K562 (cell line): Measurements from ENCODE around the gene KLK3. TPM values are rescaled to one million over a fixed set of nuclear protein-coding genes. Genes with fewer than 3 reads are reported as not detected.

Experiments used
- ELF2 ChIP-seq: fragments of 250-450 bp; sonication (Bioruptor Pico); IDR thresholded peaks from 2 replicates; pipeline ENCODE4 v1.5.0; 2021; ENCODE audit warnings: mild to moderate bottlenecking
- ETV1 ChIP-seq: fragments of 450-650 bp; conservative IDR thresholded peaks from 2 replicates; pipeline ENCODE4 v1.6.1; 2016; ENCODE audit warnings: missing genetic modification characterization, control low read depth, low read depth, missing compliant biosample characterization
- FOXA1 ChIP-seq: fragments of 450-650 bp; IDR thresholded peaks from 2 replicates; pipeline ENCODE4 v1.6.1; 2016; ENCODE audit warnings: mild to moderate bottlenecking, borderline replicate concordance
- KLF1 ChIP-seq: fragments of 450-650 bp; IDR thresholded peaks from 2 replicates; pipeline ENCODE4 v1.6.1; 2016; ENCODE audit warnings: missing genetic modification characterization, missing compliant biosample characterization
- LEF1 ChIP-seq: fragments of 450-650 bp; IDR thresholded peaks from 2 replicates; pipeline ENCODE4 v1.6.1; 2016; ENCODE audit warnings: mild to moderate bottlenecking
- MCM3 ChIP-seq: fragments of 450-650 bp; IDR thresholded peaks from 2 replicates; pipeline ENCODE4 v1.6.1; 2016
- NFATC3 ChIP-seq: fragments of 450-650 bp; IDR thresholded peaks from 2 replicates; pipeline ENCODE4 v1.6.1; 2017; ENCODE audit warnings: mild to moderate bottlenecking
- RHOXF2B ChIP-seq: fragments of 250-450 bp; sonication (Bioruptor Pico); conservative IDR thresholded peaks from 2 replicates; pipeline ENCODE4 v1.5.1; 2021
- TAF7 ChIP-seq: fragments of 450-650 bp; IDR thresholded peaks from 2 replicates; pipeline ENCODE4 v1.6.1; 2016; ENCODE audit warnings: missing genetic modification characterization, missing compliant biosample characterization
- ZNF124 ChIP-seq: sonication (generic); formaldehyde crosslinking; IDR thresholded peaks from 2 replicates; pipeline ENCODE4 v1.8.1; 2022; ENCODE audit warnings: missing genetic modification reagents
- ZNF24 ChIP-seq: fragments of 450-650 bp; IDR thresholded peaks from 2 replicates; pipeline ENCODE4 v1.6.1; 2016
- ZNF384 ChIP-seq: IDR thresholded peaks from 2 replicates; pipeline ENCODE4 v1.6.1; 2012; ENCODE audit warnings: low read depth, low read length, improper control_type of control experiment
- ZNF764 ChIP-seq: fragments of 250-450 bp; sonication (Bioruptor Pico); IDR thresholded peaks from 2 replicates; pipeline ENCODE4 v1.4.0; 2020; ENCODE audit warnings: low read depth, mild to moderate bottlenecking, moderate library complexity
- polyA plus RNA-seq, 8 experiments: library from polyadenylated mRNA; depleted of rRNA in 4 of 8; stranded (reverse) in 5 of 8; unstranded in 3 of 8; fragments of >200 nt; fragmentation: Nextera tagmentation in 2 of 8; fragmentation: Illumina TruSeq in 1 of 8; extraction: Ambion mirVana in 2 of 8; extraction: Trizol in 1 of 8; gene quantifications; 2 replicates each; pipeline versions ENCODE4 v1.2.1 to v1.2.3, GENCODE V29; 2011 to 2014; ENCODE audit warnings: inconsistent platforms in 1 of 8, missing spikeins in 1 of 8
- total RNA-seq, 7 experiments: library from RNA; depleted of rRNA in 6 of 7; stranded (reverse); fragments of >200 nt in 6 of 7; fragmentation: Illumina TruSeq in 2 of 7; extraction: Trizol in 2 of 7; gene quantifications; 2 replicates each; pipeline versions ENCODE4 v1.2.1 to v1.2.3, GENCODE V29; 2011 to 2021; ENCODE audit warnings: low replicate concordance in 1 of 7
- TF ChIP-seq, protein P1 (sequence below), 2 experiments: fragments of 450-650 bp in 1 of 2; sonication (generic) in 1 of 2; formaldehyde crosslinking in 1 of 2; IDR thresholded peaks; 2 replicates each; pipeline versions ENCODE4 v1.7.1 to v1.9.0; 2016 to 2022; ENCODE audit warnings: inconsistent platforms in 1 of 2, mild to moderate bottlenecking in 1 of 2, missing genetic modification reagents in 1 of 2
- TF ChIP-seq, protein P2 (sequence below): fragments of 250-450 bp; sonication (Bioruptor Pico); IDR thresholded peaks from 2 replicates; pipeline ENCODE4 v1.6.1; 2021; ENCODE audit warnings: mild to moderate bottlenecking
- TF ChIP-seq, protein P3 (sequence below): fragments of 450-650 bp; IDR thresholded peaks from 2 replicates; pipeline ENCODE4 v1.6.1; 2016; ENCODE audit warnings: antibody characterized with exemption
- TF ChIP-seq, protein P4 (sequence below): sonication (generic); formaldehyde crosslinking; IDR thresholded peaks from 2 replicates; pipeline ENCODE4 v1.8.0; 2022; ENCODE audit warnings: mild to moderate bottlenecking, missing genetic modification reagents, borderline replicate concordance

The KLK3 gene
- total and polyA plus RNA-seq, 9 of the 15 experiments (the other 6 are each of a cell fraction or from before 2014, with no cell fraction given): not detected

DNA sequence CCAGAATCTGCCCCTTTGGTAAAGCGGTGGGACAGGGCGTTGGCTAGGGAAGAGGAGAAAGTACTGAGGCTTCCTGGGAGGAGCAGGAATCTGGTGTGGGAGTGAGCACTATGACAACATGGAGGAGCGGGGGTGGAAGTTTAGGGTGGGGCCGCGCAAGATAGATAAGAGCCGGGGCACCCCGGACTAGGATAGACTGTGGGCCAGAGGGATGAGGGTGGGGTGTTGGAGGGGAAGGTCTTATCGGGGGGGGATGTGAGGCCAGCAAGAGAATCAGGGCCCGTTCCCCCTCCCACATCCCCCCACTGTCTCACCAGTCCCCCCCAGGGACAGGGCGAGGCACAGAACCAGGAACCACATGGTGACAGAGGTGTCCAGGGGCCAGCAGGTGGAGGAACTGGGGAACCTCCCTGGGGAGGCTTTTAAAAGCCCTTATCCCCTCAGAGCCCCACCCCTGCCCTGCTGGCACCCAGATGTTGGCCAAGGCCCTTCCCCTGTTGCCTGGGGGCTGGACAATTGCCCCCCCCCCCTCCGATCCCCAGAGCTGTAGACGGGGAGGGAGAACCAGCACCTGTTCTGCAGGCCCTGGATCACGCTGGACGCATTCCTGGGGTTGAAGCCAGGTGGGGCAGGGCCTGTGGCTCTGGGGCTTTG is 31.2 kb upstream of the KLK3 start, which contains the start of gene KLK1 (continued):
- TF ChIP-seq, protein P1, sequence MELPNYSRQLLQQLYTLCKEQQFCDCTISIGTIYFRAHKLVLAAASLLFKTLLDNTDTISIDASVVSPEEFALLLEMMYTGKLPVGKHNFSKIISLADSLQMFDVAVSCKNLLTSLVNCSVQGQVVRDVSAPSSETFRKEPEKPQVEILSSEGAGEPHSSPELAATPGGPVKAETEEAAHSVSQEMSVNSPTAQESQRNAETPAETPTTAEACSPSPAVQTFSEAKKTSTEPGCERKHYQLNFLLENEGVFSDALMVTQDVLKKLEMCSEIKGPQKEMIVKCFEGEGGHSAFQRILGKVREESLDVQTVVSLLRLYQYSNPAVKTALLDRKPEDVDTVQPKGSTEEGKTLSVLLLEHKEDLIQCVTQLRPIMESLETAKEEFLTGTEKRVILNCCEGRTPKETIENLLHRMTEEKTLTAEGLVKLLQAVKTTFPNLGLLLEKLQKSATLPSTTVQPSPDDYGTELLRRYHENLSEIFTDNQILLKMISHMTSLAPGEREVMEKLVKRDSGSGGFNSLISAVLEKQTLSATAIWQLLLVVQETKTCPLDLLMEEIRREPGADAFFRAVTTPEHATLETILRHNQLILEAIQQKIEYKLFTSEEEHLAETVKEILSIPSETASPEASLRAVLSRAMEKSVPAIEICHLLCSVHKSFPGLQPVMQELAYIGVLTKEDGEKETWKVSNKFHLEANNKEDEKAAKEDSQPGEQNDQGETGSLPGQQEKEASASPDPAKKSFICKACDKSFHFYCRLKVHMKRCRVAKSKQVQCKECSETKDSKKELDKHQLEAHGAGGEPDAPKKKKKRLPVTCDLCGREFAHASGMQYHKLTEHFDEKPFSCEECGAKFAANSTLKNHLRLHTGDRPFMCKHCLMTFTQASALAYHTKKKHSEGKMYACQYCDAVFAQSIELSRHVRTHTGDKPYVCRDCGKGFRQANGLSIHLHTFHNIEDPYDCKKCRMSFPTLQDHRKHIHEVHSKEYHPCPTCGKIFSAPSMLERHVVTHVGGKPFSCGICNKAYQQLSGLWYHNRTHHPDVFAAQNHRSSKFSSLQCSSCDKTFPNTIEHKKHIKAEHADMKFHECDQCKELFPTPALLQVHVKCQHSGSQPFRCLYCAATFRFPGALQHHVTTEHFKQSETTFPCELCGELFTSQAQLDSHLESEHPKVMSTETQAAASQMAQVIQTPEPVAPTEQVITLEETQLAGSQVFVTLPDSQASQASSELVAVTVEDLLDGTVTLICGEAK (IDR thresholded peaks at IDR 0.05): no peak
- TF ChIP-seq, protein P1 (CRISPR knock-in tag; IDR thresholded peaks at IDR 0.05): no peak
- TF ChIP-seq, protein P2, sequence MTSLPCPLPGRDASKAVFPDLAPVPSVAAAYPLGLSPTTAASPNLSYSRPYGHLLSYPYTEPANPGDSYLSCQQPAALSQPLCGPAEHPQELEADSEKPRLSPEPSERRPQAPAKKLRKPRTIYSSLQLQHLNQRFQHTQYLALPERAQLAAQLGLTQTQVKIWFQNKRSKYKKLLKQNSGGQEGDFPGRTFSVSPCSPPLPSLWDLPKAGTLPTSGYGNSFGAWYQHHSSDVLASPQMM (CRISPR knock-in tag): no peak
- TF ChIP-seq, protein P3, sequence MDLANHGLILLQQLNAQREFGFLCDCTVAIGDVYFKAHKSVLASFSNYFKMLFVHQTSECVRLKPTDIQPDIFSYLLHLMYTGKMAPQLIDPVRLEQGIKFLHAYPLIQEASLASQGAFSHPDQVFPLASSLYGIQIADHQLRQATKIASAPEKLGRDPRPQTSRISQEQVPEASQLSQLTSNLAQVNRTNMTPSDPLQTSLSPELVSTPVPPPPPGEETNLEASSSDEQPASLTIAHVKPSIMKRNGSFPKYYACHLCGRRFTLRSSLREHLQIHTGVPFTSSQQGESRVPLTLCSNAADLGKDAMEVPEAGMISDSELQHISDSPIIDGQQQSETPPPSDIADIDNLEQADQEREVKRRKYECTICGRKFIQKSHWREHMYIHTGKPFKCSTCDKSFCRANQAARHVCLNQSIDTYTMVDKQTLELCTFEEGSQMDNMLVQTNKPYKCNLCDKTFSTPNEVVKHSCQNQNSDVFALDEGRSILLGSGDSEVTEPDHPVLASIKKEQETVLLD: peak; percentile 53; the same call in 1 of the 2 replicates
- TF ChIP-seq FOXA1 (no peak), MCM3 (no peak), RHOXF2B (CRISPR knock-in tag) (no peak), LEF1 (peak; percentile 62), NFATC3 (no peak), ZNF764 (CRISPR knock-in tag) (no peak), ELF2 (CRISPR knock-in tag) (no peak), ZNF384 (no peak), ZNF24 (no peak), ZNF124 (CRISPR knock-in tag) (no peak), ETV1 (tag) (no peak), TAF7 (tag) (no peak), KLF1 (tag) (no peak)
- TF ChIP-seq, protein P4, sequence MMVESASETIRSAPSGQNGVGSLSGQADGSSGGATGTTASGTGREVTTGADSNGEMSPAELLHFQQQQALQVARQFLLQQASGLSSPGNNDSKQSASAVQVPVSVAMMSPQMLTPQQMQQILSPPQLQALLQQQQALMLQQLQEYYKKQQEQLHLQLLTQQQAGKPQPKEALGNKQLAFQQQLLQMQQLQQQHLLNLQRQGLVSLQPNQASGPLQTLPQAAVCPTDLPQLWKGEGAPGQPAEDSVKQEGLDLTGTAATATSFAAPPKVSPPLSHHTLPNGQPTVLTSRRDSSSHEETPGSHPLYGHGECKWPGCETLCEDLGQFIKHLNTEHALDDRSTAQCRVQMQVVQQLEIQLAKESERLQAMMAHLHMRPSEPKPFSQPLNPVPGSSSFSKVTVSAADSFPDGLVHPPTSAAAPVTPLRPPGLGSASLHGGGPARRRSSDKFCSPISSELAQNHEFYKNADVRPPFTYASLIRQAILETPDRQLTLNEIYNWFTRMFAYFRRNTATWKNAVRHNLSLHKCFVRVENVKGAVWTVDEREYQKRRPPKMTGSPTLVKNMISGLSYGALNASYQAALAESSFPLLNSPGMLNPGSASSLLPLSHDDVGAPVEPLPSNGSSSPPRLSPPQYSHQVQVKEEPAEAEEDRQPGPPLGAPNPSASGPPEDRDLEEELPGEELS (CRISPR knock-in tag): no peak
